ENCODE data around the gene NCBP2L. TPM values are rescaled to one million over a fixed set of nuclear protein-coding genes. Genes with fewer than 3 reads are reported as not detected.

Gene NCBP2L
- total RNA-seq: not detected in 2 replicates

GRCh38 chrX:107777536-107777832, at the start of gene NCBP2L:
TSS of gene NCBP2L (plus strand) at chrX:107777733. CDS start at chrX:107794221, 16,488 bp downstream.

GRCh38 chrX:107775734-107776511, 1.6 kb upstream of the NCBP2L start, which contains the start of gene TSC22D3:
TSS of gene TSC22D3 (minus strand) at chrX:107775787. CDS start at chrX:107775419, 368 bp downstream.

GRCh38 chrX:107825698-107826237, 48.2 kb downstream of the NCBP2L start, which contains the start of gene MID2:
TSS of gene MID2 (plus strand) at chrX:107825866. CDS start at chrX:107826427, 561 bp downstream.

Other genes with a start within 250 kb of the NCBP2L start
- gene PRPS1, start 149.2 kb upstream of the NCBP2L start, total RNA-seq: 23.3 and 26.4 TPM in 2 replicates
- 10.7 and 20.5 TPM in 2 replicates for gene TSC22D3, start 1.9 kb upstream of the NCBP2L start, total RNA-seq
- gene MID2, start 48.1 kb downstream of the NCBP2L start, total RNA-seq: 12.0 and 12.9 TPM in 2 replicates
- gene TEX13B, start 204.6 kb downstream of the NCBP2L start, total RNA-seq: not detected in 2 replicates